GM13976 (cell line): ENCODE measurements around the gene FNBP1L.

Experiments
- DNase-seq: peaks from one replicate; pipeline ENCODE4 v3.0.0; 2012; ENCODE audit warnings: low spot score
- in situ Hi-C: fragments of 300-500 bp; cut with MboI; formaldehyde crosslinking; loops from one replicate; pipeline ENCODE4 v1.12.0; 2022; ENCODE audit warnings: low sequenced_read_pairs, mixed read lengths, inconsistent platforms; ENCODE audit not compliant: unreplicated experiment
- TF ChIP-seq, protein P1 (sequence below): IDR thresholded peaks from 2 replicates; pipeline ENCODE4 v1.5.1; 2012; ENCODE audit warnings: borderline replicate concordance, mild to moderate bottlenecking; ENCODE audit not compliant: insufficient read depth; ENCODE audit errors: extremely low read depth, missing control alignments, control extremely low read depth

The FNBP1L gene

DNA sequence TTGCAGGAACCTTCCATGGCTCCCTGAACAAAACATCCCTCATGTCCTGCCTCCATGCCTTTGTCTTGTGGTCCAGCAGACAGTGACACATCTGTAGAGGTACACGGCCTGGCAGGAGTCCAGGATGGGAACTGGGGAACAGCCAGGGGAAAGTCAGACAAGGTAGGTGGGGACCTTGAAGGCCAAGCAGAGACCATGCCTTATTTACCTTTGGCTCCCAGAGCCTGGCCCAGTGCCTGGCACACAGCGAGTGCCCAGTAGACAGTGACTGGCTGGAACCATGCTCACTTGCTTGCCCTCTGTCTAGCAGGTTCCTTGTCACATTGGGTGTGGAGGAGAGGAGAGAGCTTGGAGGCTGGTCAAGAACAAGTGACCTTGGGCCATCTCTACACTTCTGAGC is 152.7 kb downstream of the FNBP1L start:
- in situ Hi-C loops: no loop called here
- no peak for DNase-seq
- TF ChIP-seq, protein P1, sequence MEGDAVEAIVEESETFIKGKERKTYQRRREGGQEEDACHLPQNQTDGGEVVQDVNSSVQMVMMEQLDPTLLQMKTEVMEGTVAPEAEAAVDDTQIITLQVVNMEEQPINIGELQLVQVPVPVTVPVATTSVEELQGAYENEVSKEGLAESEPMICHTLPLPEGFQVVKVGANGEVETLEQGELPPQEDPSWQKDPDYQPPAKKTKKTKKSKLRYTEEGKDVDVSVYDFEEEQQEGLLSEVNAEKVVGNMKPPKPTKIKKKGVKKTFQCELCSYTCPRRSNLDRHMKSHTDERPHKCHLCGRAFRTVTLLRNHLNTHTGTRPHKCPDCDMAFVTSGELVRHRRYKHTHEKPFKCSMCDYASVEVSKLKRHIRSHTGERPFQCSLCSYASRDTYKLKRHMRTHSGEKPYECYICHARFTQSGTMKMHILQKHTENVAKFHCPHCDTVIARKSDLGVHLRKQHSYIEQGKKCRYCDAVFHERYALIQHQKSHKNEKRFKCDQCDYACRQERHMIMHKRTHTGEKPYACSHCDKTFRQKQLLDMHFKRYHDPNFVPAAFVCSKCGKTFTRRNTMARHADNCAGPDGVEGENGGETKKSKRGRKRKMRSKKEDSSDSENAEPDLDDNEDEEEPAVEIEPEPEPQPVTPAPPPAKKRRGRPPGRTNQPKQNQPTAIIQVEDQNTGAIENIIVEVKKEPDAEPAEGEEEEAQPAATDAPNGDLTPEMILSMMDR: no peak

DNA sequence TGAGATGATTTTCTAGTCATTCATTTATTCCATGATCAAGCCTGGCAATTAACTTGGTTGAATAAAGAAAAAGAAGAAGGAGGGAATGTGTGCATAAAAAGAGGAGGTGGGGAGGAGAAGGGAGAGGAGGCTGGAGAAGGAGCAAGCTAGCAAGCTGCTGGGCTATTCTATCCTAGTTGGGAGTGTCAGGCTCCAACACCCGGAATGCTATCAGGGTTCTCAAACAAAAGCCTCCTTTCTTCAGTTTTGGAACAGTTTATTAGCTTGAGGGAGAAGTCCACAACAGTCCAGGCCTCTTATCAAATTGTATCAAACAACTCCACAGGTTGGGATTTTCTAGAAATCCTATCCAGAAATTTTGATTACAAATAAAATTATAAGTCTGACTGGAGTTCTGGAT is 153.8 kb downstream of the FNBP1L start:
- DNase-seq: no peak
- TF ChIP-seq, protein P1: no peak
- in situ Hi-C loops: no loop called here

DNA sequence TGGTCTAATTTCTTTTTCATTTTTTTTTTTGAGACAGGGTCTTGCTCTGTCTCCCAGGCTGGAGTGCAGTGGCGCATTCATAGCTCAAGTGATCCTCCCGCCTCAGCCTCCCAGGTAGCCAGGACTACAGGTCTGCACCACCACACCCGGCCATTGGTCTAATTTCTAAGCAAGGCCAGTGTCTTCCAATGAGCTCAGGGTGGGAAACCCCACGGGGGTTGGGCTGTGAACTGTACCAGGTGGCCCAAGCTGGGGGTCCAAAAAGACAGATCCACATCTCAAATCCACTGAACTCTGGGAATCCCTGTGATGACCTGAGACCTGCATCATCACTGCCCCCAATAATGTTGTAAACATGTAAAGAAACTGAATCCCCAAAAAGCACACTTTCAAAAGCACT is 154.2 kb downstream of the FNBP1L start:
- TF ChIP-seq, protein P1: no peak
- no peak for DNase-seq
- in situ Hi-C loops: no loop called here

DNA sequence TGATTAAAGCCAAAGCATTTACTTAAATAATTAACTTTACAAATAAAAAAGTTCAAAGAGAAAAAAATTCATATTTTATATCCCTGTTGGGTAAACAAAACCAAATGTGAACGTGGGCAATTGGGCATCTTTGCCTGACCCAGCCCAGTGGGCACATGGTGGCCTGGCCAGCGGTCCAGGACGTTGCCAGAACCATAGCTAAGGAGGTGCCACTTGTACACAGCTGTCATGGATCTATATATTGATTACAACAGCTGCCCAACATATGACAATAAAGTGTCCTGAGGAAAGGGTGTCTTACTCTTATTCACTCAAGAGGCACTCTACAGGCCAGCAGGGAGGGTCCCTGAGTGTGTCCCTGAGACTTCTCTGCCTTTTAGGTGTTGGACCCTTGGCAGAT is 155.2 kb downstream of the FNBP1L start:
- no peak for DNase-seq
- TF ChIP-seq, protein P1: no peak
- in situ Hi-C loops: no loop called here

DNA sequence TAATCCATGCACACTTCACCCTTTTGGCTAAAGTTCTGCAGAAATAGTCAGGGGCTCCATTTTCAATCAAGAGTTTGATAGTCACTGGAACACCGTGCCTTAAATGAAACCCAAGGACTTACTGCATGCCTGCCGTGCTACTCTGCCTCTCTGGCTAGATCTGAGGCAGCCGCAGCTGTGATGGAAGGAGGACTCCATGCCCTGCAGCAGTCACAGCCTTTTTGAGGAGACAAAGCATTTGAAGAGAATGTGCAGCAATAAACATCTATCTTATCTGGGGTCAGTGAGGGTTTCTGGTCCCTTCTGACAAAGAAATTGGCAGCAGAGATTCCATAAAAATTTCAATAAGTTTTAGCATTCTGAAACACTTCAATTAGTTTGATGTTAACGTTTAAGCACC is 155.7 kb downstream of the FNBP1L start:
- in situ Hi-C loops: no loop called here
- TF ChIP-seq, protein P1: no peak
- no peak for DNase-seq
